GM12874 (cell line): Measurements from ENCODE around the gene TAS2R9.

Source experiments
- TF ChIP-seq, protein P1 (sequence below): IDR thresholded peaks from 2 replicates; pipeline ENCODE4 v1.5.1; 2011; ENCODE audit warnings: low read depth, mild to moderate bottlenecking, control low read depth, low read length, moderate library complexity; ENCODE audit not compliant: insufficient read depth

Gene TAS2R9

DNA sequence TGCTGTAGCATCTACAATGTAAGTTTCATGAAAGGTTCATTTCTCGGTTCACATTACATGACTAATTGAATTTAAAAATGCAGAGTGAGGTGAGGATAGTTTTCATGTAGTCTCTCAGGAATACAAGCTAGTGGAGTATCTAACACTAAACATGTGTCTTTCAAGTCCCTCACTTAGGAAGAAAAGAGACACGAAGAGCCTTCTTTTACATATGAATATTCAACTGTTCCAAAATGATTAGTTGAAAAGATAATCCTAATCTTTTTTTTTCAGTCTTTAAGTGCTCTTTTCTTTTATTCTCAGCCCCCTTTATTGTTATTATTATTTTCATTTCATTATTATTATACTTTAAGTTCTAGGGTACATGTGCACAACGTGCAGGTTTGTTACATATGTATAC, 28.5 kb upstream of the TAS2R9 start:
- TF ChIP-seq, protein P1, sequence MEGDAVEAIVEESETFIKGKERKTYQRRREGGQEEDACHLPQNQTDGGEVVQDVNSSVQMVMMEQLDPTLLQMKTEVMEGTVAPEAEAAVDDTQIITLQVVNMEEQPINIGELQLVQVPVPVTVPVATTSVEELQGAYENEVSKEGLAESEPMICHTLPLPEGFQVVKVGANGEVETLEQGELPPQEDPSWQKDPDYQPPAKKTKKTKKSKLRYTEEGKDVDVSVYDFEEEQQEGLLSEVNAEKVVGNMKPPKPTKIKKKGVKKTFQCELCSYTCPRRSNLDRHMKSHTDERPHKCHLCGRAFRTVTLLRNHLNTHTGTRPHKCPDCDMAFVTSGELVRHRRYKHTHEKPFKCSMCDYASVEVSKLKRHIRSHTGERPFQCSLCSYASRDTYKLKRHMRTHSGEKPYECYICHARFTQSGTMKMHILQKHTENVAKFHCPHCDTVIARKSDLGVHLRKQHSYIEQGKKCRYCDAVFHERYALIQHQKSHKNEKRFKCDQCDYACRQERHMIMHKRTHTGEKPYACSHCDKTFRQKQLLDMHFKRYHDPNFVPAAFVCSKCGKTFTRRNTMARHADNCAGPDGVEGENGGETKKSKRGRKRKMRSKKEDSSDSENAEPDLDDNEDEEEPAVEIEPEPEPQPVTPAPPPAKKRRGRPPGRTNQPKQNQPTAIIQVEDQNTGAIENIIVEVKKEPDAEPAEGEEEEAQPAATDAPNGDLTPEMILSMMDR = no peak

DNA sequence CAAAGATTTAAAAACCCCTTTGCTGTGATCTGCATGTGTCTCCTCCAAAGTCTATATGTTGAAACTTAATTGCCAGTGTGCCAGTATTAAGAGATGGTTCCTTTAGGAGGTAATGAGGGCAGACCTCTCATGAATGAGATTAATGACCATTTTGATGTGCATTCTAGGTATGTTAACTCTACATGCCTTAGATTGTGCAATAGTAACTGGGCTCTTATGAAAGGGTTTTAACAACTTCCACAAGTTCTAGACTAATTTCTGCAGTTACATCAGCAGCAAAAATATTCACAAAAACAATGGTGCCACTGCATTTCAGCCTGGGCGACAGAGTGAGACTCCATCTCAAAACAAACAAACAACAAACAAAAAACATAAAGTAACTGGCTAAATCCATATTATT, 20.0 kb upstream of the TAS2R9 start:
- TF ChIP-seq, protein P1 = no peak

DNA sequence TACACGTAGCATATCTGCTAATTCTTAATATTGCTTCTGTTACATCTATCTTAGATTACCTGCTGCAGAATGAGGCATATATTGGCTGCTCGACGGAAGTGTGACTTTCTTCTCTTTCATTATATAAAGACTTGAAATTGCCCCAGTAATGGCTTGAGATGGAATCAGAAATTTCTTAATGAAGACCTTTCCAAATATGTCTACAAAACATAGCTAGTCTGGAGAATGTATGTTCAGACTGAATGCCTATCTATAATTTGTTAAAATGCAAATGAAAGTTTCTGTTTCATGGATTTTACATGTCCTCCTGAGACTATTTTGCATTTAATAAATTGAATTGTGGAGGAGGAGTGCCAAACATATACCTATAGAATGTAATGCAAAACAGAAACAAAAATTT, 16.3 kb upstream of the TAS2R9 start, which contains the start of gene TAS2R10:
TSS of gene TAS2R10 (minus strand) at position 101 of the 400 bp plus-strand sequence. CDS start at position 12, 89 bp downstream.
- TF ChIP-seq, protein P1 = no peak

DNA sequence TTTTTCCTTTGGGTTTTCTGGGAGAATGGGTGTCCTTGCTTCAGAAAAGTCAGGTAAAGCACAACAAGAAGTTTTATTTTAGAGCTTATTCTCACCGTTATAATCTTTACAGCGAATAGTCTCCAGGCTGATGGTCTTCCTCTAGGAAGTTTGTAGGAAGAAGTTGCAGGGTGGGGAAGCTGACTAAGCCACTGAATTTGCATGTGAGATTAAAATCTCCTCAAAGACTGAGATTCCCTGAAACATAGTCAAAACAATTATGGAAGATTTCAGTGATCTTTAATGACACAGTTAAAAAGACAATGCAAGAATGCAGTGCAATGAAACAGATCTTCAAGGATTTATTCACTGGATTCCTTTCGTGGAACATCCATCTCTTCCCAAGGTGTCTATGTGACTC, 15.0 kb upstream of the TAS2R9 start:
- TF ChIP-seq, protein P1 = no peak

DNA sequence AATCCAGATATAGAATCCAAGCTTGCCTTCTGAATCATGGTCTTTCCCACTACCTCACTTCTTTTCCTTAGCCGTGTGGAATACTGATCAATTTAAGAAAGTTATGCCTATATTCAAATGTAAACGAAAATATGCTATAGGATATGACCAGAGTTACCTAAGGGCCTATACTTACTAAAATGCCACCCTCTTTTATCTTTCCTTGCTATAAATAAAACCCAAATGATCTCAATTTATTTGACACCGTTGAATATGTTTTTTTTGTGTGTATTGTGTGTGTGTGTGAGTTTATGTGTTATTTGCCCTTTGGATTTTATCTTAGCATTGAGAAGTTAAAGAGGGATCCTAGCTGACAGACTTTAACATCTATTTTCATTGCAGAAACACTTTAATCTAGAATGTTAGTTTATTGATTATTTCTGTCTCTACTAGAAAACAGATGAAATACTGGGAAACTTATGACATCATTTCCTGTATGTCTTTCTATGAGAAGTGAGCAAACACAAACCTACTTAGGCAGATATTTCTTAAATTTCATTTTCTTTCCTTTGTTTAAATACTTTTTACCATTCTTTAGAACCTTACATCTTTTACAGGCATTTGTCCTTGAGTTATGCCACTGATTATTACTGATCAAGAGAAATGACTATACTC, 2.0 kb upstream of the TAS2R9 start:
- TF ChIP-seq, protein P1 = no peak

DNA sequence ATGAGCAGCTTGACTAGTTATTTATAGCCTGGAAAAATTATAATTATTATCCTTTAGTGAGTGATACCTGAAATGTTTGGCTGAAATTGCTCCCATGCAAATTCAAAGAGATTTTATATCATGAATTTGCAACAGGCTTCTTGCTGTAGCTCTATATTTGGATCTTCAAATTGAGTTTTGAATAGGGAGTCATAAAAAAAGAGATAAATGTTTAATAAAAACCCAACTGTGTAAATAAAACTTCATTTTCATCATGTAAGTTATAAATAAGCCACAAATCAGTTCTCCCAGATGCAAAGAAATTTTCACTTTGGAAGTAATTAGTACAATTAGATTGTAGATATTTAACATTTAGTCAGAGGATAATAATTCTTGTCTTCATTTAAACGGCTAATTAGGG, 2.8 kb downstream of the TAS2R9 start, which contains the start of gene TAS2R8:
TSS of gene TAS2R8 (minus strand) at position 101 of the 400 bp plus-strand sequence. CDS start 306 bp downstream, outside the sequence.
- TF ChIP-seq, protein P1 = no peak

DNA sequence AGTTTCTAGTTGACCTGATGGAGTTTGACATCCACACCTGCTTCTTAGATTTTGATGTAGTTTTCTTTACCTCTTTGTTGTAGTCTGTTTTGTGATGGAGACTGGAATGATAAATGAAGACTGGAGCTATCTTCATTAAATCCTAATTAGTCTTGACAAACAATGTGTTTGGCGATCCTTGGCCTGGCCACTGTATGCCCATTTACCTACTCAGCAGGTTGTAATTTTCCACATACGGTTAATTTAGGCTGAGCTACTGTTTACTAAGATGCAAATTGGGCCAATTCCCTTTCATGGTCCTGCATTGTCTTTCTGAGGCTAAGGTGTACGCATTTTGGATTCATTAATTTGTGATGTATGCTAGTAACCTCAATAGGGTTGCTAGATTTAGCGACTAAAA, 7.4 kb downstream of the TAS2R9 start, which contains the start of gene TAS2R7:
TSS of gene TAS2R7 (minus strand) at position 41 of the 400 bp plus-strand sequence. CDS start 57 bp downstream, outside the sequence.
- TF ChIP-seq, protein P1 = no peak
